Activated CD8-positive, alpha-beta memory T cell treated with anti-CD3 and anti-CD28 coated beads for 48 hours (primary cell): ENCODE measurements around the gene NPLOC4.

Source experiments
- DNase-seq, 3 experiments: peaks; one replicate each; pipeline ENCODE4 v3.0.0-alpha.2; 2020; ENCODE audit warnings: low read depth in 2 of 3, low spot score in 2 of 3

The NPLOC4 gene

GRCh38 chr17:81520021-81520901 is 116.7 kb downstream of the NPLOC4 start:
- DNase-seq: no peak

GRCh38 chr17:81519284-81520020 is 117.5 kb downstream of the NPLOC4 start:
- DNase-seq: no peak

GRCh38 chr17:81518785-81519283 is 118.1 kb downstream of the NPLOC4 start:
- DNase-seq: no peak

- no peak for DNase-seq
Observed at GRCh38 chr17:81518113-81518784, 118.7 kb downstream of the NPLOC4 start.

GRCh38 chr17:81517339-81518112 is 119.4 kb downstream of the NPLOC4 start:
- no peak for DNase-seq

GRCh38 chr17:81517009-81517338 is 119.9 kb downstream of the NPLOC4 start:
- DNase-seq: no peak

GRCh38 chr17:81516439-81516838 is 120.5 kb downstream of the NPLOC4 start:
- no peak for DNase-seq

GRCh38 chr17:81515530-81516041 is 121.3 kb downstream of the NPLOC4 start:
- no peak for DNase-seq

- DNase-seq: peak in 2 of 3 experiments; percentile 50 to 66
Observed at GRCh38 chr17:81514739-81515529, 122.0 kb downstream of the NPLOC4 start.

- no peak for DNase-seq
Observed at GRCh38 chr17:81514489-81514738, 122.5 kb downstream of the NPLOC4 start.

GRCh38 chr17:81513753-81514488 is 123.0 kb downstream of the NPLOC4 start:
- no peak for DNase-seq

GRCh38 chr17:81513372-81513752 is 123.5 kb downstream of the NPLOC4 start:
- peak in 2 of 3 experiments; percentile 33 to 58 for DNase-seq

GRCh38 chr17:81512562-81513371 is 124.1 kb downstream of the NPLOC4 start, which contains the start of gene ACTG1:
Gene ACTG1 (minus strand): TSS chr17:81512799. CDS start chr17:81512354, 445 bp downstream.
- DNase-seq: peak; percentile 81 to 91 (median 87)

- DNase-seq: no peak
Observed at GRCh38 chr17:81511804-81512561, 124.9 kb downstream of the NPLOC4 start.

- no peak for DNase-seq
Observed at GRCh38 chr17:81511554-81511803, 125.4 kb downstream of the NPLOC4 start.

- no peak for DNase-seq
Observed at GRCh38 chr17:81510785-81511553, 125.9 kb downstream of the NPLOC4 start.
